ENCODE measurements around the gene SKIC8. TPM values are rescaled to one million over a fixed set of nuclear protein-coding genes. Genes with fewer than 3 reads are reported as not detected.

SKIC8 gene
- 62.6 and 120 TPM in 2 replicates for total RNA-seq

GRCh38 chr15:78299101-78299930 is at the start of gene SKIC8:
Gene SKIC8 (minus strand): TSS chr15:78299609. CDS start chr15:78295686, 3,923 bp downstream.

GRCh38 chr15:78340231-78341056 is 41.0 kb upstream of the SKIC8 start, which contains the start of gene CRABP1:
Gene CRABP1 (plus strand): TSS chr15:78340353. CDS start chr15:78340429, 76 bp downstream.

DNA sequence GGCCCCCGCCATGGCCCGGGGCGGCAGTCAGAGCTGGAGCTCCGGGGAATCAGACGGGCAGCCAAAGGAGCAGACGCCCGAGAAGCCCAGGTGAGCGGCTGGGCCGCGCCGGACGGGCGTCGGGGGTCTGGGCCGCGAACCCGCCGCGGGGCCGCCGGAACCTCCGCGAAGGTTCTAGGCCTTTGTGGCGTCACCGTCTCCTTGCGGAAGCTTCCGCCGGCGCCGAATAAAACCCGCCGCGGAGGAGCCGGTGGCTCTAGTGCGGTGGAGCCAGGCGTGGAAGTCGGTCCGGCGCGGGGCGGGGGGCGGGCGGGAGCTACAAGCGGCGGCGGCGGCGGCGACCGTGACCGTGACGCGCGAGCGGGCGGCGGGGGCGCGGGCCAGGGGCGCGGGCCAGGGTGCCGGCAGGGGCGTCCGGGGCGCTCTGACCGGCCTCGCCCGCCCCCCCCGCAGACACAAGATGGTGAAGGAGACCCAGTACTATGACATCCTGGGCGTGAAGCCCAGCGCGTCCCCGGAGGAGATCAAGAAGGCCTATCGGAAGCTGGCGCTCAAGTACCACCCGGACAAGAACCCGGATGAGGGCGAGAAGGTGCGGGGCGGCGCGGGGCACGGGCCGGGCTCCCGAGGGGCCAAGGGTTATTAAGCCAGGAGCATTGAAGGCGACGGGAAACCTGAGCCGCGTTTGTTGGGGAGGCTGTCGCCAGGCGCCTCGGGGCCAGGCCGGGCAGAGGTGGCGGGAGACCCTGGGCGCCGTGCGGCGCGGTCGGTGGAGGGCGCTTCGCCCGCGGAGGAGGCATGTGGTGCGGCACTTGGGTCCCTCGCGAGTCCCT is 34.9 kb downstream of the SKIC8 start, which contains the start of gene DNAJA4:
Gene DNAJA4 (plus strand): TSS at position 259 of the 833 bp plus-strand sequence. CDS start 202 bp downstream, at position 461.

DNA sequence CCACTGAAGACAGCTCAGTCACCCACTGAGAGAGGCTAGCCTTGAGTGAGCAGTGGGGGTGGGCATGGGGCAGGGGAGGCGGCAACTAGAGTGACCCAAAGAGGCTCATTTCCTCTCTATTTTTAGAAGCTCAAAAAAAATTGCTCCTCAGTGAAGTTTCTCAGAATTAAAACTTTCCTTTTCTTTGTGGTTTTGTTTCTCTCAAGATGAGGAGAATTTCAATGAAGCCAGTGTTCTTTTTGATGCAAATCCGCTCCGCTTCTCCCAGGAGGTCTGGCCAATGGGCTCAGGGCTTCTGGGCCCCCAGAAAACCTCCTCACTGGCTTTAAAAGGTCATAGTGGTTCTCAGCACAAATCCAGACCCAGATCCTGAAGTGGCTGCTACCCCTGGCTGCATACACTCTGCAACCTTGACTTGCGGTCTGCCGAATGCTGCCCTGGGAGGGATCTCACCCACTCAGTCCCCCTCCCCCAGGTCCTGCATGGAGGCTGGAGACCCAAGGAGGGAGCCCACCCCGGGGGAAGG is 64.8 kb downstream of the SKIC8 start, which contains the start of gene ACSBG1:
Gene ACSBG1 (minus strand): TSS at position 51 of the 526 bp plus-strand sequence. CDS start 64 bp downstream, outside the sequence.

Other genes with a start within 250 kb of the SKIC8 start
- gene TBC1D2B, start 221.9 kb downstream of the SKIC8 start, total RNA-seq: 28.6 and 46.5 TPM in 2 replicates
- gene SH2D7, start 207.0 kb downstream of the SKIC8 start, total RNA-seq: not detected in 2 replicates
- gene CIB2, start 168.2 kb downstream of the SKIC8 start, total RNA-seq: 1.7 and 1.9 TPM in 2 replicates
- 27.6 and 81.1 TPM in 2 replicates for gene IDH3A, start 150.2 kb downstream of the SKIC8 start, total RNA-seq
- under 0.01 TPM in 1 of 2 replicates, not detected in the other for gene ACSBG1, start 65.0 kb downstream of the SKIC8 start, total RNA-seq
- gene DNAJA4, start 35.0 kb downstream of the SKIC8 start, total RNA-seq: 3.4 and 4.8 TPM in 2 replicates
- gene CRABP1, start 40.7 kb upstream of the SKIC8 start, total RNA-seq: not detected in 2 replicates
- gene IREB2, start 138.6 kb upstream of the SKIC8 start, total RNA-seq: 15.1 and 31.9 TPM in 2 replicates
- 2.9 and 3.9 TPM in 2 replicates for gene HYKK, start 208.0 kb upstream of the SKIC8 start, total RNA-seq
- 200 and 355 TPM in 2 replicates for gene PSMA4, start 240.8 kb upstream of the SKIC8 start, total RNA-seq